GM18505 (cell line): ENCODE data around the gene NF1.
A peak's percentile ranks its signal among the peaks of the same experiment; 100 is the strongest.
"Not testable (repeated sequence)": the region's sequence is repeated elsewhere in the genome, so short reads cannot be mapped to it uniquely, and the experiment has no call there.

Experiments
- ATAC-seq: cut with Tn5 transposase; IDR thresholded peaks from one replicate; pipeline ENCODE4 v1.9.1; 2021; ENCODE audit not compliant: unreplicated experiment
- POLR2A ChIP-seq: IDR thresholded peaks from 4 replicates; pipeline ENCODE4 v1.6.1; 2011; ENCODE audit warnings: borderline replicate concordance; ENCODE audit not compliant: insufficient read depth, insufficient read length; ENCODE audit errors: extremely low read depth

Gene NF1

DNA sequence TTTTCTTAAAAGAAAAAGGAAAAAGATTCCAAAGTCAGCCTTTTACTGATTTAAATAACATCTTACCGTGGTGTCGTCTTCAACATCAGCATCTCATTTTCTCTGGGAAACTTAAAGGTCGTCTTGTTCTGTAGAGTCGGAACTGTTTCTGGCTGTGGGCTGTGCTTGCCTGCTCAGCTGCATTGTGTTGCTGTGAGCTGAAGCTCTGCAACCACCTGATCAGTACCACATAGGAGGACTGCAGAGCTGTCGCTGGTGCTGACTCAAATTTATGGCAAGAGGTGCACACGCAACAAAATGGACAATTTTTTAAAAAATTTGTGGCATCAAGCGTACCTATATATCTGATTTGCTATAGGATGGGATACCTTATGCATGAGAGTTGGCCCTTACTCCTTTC, 202.3 kb downstream of the NF1 start, which contains the start of gene OMG:
OMG (minus strand) TSS at position 150 of the 400 bp plus-strand sequence. CDS start 908 bp downstream, outside the sequence.
- no peak for TF ChIP-seq POLR2A
- ATAC-seq, result no peak

DNA sequence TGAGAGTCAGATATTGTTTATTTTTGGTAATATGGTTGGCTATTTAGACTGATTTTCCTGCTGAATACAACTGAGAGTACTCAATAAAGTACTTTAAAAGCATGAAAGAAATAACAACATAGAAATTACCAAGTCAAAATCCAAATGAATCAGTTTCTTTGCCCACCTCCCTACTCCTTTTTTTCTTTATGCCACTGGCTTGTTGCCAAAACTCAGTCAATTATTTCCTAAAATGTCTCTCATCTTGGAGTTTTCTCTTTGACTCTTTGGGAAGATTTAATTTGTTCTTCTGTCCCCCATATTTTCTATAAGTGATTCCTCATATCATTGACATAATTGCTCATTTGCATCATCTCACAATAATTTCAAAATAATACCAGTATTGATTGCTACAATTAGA, 204.8 kb downstream of the NF1 start:
- no peak for TF ChIP-seq POLR2A
- no peak for ATAC-seq

DNA sequence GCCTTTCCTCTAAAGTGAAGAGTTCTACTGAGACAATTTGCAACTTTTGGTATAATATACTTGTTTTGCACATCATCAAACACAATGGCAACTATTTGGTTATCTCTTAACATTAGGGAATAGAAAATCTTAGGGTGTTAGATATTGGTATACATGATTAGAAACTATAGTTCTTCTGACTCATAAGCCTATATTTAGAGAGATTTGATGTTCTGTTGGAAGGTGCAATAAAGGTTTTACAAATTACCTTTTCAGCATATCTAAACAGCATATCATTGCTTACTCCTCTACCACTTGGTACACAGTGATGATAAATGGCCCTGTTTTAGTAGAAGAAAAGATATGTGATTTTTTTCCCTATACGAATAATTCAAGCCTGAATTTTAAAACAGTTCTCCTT, 212.9 kb downstream of the NF1 start:
- no peak for ATAC-seq
- no peak for TF ChIP-seq POLR2A

DNA sequence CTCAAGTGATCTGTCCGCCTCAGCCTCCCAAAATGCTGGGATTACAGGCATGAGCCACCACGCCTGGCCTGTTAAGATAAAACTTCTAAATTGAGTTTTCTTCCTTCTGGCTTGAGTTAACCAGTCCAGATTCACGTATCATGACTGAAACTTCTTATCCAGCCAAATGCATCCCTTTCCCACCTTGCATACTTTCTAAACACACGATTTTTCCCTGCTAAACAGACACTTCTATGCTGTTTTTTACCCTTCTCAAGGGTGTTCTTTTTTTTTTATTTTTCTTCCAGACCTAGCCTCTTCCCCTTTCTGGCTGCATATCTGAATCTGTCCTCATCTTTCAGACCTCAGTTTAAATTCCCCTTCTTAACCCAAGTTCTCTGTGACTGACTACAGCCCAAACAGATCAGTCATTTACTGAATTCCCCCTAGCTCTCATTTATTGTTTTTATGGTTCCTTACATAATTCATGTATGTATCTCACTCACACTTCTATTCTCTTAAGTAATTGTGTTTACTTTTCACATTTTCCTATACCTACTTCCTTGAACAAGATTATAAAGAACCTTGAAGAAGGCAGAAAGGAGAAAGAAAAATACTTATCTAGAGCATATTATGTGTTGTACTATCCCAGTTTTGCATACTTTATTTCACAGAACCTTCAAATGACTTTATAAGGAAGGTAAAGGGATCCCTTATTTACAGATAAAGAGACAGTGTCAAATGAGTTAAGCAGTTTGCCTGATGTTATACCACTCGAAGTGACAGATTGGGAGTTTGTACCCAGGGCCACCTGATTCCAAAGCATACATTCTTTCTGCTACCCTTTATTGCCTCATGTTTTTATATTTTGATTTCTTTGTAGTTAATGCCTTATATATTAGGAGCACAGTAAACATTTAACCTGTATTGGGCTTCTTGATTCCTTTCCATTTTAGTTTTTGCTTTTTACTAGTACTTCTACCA, 213.9 kb downstream of the NF1 start:
- ATAC-seq, result no peak
- peak; percentile 29 for TF ChIP-seq POLR2A

DNA sequence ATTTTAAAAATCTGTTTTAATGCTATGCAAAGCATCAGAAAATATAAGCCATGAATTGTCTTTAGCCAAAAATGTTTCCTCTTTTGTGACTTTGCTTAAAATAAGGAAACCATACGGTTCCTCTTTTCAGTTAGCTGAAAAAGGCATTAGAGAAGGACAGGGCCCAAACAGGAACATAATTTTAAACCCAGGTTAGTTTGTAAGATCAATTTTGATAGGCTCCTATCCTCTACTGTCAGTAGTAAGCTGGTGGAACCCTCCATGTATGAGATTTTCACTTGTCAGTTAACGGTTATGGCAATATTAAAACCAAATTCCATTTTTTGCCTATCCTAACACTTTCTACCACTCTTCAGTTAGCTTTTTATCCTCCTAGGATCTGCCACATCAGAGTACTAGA, 214.8 kb downstream of the NF1 start:
- TF ChIP-seq POLR2A, result peak; percentile 35
- ATAC-seq, result no peak

DNA sequence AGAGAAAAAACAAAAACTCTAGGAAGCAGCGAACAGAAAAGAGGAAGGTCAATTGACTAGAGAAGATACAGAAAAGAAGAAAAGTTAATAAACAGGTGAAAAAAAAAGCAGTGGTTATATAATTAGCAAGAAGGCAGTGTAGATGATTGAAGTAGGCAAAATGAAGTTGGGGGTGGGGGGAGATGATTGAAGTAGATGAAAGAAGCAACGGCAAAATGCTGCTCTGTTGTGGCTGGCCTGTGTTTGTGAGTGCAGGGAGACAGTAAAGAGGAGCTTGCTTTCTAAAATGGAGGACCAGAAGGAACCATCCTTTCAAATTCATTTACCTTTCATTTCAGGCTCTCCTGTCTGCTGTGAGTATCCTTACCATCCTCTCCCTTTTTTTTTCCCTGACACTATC, 215.5 kb downstream of the NF1 start:
- no peak for ATAC-seq
- no peak for TF ChIP-seq POLR2A

DNA sequence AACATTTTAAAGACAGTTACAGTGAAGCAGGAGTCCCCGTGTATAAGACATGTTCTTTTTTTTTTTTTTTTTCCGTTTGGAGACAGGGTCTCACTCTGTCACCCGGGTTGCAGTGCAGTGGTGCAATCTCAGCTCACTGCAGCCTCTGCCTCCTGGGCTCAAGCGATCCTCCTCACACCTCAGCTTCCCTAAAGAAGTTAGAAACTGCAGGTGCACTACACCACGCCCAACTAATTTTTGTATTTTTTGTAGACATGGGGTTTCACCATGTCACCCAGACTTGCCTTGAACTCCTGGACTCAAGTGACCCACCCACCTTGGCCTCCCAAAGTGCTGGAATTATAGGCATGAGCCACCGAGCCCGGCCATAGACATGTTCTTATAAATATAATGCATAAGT, 216.1 kb downstream of the NF1 start:
- TF ChIP-seq POLR2A, result peak; percentile 12
- no peak for ATAC-seq

DNA sequence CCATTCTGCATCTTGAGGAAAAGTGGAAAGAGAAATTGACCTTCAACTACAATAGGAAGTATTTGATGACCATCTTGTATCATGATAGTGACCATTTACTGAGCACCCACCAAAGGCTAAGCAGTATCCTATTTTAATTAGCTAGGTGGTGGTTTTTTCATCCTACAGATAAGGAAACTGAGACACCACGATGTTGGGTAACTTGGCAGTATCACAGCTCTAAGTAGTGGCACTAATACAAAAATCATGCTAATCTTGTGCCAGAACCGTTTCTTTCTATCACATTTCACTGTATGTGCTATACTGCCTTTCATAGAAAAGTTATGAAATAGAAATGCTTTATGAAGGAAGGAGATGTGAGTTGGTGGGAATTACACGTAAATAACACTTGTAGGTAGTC, 216.7 kb downstream of the NF1 start:
- ATAC-seq, result no peak
- TF ChIP-seq POLR2A, result no peak

DNA sequence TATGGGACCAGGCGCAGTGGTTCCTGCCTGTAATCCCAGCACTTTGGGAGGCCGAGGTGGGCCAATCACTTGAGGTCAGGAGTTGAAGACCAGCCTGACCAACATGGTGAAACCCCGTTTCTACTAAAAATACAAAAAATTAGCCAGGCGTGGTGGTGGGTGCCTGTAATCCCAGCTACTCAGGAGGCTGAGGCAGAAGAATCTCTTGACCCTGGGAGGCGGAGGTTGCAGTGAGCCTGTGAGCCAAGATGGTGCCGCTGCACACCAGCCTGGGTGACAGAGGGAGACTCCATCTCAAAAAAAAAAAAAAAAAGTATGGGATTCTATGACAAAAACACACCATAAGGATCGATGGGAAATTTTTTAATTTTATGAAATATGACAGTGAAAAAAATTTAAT, 217.4 kb downstream of the NF1 start:
- not testable (repeated sequence) for ATAC-seq

DNA sequence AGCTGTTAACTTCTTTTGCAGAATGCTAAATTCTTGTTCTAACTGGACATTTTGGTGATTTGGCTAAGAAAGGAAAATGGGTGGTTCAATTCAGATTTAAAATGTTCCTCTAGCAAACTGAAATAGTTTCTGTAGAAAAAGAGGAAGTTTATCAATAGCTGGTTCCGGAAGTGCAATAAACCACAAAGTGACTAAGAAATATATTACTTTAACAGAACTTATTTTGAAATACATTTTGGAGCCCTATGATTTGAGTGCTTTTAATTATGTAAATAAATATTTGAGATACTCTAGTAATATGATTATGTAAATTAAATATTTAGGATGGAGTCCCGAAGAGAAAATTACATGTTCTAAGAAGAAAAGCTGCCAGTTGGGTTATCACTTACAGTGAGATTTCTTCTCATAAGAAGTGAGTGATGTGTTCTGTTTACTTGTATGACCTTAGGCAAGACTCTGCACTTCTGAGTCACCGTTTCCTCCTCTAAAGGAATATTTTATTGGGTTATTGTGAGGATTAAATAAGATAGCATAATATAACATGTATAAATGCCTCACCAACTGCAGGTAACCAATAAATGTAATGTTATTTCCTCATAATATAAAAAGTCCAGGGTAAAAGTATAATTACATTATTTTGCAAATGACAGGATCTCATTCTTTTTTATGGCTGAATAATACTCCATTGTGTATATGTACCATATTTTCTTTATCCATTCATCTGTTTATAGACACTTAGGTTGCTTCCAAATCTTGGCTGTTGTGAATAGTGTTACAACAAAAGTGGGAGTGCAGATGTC, 219.4 kb downstream of the NF1 start, which contains the start of gene EVI2B:
EVI2B (minus strand) TSS at position 73 of the 800 bp plus-strand sequence. CDS start 8,445 bp downstream, outside the sequence.
- ATAC-seq, result peak; percentile 34
- peak; percentile 49 for TF ChIP-seq POLR2A

DNA sequence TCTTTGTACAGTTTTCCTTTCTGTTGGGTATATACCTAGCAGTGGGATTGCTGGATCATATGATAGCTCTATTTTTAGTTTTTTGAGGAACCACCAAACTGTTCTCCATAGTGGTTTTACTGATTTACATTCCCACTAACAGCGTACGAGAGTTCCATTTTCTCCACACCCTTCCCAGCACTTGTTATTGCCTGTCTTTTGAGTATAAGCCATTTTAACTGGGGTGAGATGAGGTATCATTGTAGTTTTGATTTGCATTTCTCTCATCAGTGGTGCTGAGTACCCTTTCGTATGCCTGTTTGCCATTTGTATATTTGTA, 220.0 kb downstream of the NF1 start:
- ATAC-seq, result no peak
- TF ChIP-seq POLR2A, result no peak

DNA sequence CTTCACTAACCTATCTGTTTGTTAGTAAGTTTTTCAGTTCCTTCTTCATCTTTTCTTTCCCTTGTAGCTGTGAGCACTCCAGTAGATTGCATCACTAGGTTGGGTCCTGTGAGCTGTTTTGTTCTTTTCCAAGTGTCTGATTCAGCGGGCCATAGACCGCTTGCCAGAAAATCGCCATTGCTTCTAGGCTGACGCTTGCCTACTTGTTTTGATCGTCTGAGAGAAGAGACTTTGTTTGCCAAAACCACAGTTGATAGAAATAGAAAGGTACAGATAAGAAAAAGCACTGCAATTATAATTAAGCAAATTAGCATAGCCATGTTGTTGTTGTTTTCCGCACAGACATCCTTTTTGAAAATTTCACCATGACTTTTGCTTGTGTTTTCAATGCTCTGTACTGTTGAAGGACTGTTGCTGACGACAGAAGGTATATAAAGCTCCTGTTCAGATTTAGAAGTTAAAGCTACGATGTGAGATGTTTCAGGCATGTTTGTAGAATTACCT, 223.6 kb downstream of the NF1 start:
- no peak for ATAC-seq

DNA sequence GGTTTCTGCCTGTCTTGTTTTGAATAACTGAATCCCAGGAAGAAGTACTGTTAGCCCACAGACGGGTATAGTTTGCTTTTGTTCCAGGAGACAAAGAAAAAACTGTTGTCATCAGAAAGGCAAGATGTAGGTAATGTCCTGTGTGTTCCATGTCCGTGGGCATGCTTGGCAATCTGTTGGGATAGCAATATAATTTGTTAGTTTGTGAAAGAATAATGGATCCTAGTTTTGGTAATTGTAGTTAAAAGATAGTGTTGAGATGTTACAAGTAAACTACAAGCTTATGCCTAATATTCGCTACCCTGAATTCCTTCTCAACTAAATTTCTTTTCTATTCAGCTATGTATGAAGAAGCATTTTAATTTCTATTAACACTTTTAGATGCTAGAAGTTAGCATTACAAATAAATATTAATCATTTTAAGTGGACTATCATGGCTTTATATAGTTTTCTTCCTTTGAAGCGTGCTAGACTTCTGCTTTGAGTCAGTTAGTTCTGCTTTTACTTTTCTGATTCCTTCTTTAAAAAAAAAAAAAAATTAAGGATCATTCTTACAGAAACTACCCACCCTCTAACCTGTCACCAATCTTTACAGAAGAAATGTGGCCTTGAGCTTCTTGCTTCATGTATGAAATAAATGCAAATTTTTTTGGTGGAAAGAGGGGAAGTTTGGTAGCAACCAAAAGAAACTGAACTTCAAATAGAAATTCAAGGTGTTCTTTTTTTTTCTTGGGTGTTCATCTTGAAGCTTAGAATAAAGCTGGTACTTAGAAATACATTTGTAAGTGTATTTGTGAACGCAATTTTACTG, 224.3 kb downstream of the NF1 start:
- ATAC-seq, result no peak
- peak; percentile 45 for TF ChIP-seq POLR2A

More for the DNA sequence above, 223.6 kb downstream of the NF1 start:
- peak; percentile 41 for TF ChIP-seq POLR2A
